GM21619 (cell line): ENCODE data around the gene ARF3.

ENCODE experiments used
- ATAC-seq: cut with Tn5 transposase; IDR thresholded peaks from one replicate; pipeline ENCODE4 v1.9.1; 2021; ENCODE audit not compliant: unreplicated experiment

ARF3 gene

GRCh38 chr12:48957141-48958048 is at the start of gene ARF3:
ARF3 (minus strand) TSS chr12:48957487; CDS start chr12:48941095, 16,392 bp downstream.
- ATAC-seq, result peak; percentile 88

DNA sequence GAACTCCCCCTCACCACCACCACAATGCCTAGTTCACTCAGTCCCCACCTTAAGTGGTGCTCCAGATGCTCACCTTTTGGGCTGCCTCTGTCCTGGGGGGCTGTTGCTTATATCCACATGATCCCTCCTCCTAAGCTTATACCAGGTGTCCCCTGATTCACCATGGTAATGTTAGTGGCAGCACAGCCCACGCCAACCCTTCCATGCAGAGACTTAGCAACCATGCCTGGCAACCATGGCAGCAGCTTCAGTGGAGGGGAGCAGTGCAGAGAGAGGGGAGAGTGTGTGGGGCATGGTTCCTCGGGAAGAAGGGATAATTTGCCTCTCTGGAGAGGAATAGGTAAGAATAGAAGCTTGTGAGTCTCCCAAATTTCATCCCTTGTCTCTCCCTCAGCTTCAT is 43.1 kb upstream of the ARF3 start:
- no peak for ATAC-seq

- no peak for ATAC-seq
Measured at GRCh38 chr12:48999371-49000131, 42.3 kb upstream of the ARF3 start, which contains the start of gene DDN. DDN (minus strand) TSS chr12:48999375; CDS start chr12:48999287, 88 bp downstream.

DNA sequence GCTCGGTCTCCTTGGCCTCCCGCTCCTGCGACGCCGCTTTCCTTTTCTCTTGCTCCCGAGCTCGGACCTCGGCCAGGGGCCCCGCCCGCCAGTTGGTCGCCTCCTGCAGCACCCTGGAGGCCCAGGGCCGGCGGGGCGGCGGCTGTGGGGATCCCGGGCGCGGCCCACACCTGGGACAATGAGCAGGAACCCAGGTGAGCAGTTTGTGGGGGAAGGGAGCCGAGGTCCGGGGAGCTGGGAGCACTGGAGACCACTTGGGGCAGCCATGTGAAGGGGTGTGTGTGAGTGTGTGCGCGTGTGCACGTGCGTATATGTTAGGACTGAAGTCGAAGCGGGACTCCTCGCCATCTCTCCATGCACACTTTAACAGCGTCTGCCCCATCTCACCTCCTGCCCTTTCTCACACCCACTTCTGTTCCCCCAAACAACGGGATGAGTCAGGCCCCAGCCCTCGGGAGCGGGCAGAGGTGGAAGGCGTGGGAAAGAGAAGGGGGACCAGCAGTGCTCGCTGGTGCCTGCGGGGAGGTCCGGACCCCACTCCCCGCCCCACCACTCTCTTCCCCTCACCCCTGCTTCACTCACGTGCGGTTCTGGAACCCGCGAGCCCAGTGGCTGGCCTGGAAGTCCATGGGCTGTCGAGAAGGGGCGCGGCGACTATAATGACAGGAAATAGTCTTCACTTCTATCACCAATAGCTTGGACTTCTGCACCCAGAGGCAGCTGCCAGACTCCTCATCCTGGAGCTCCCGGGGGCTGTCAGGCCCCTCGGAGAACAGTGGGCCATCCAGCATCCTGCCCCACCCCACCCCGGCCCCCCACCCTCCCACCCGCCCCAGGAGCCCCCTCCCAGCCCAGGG is 41.4 kb upstream of the ARF3 start:
- ATAC-seq, result no peak

DNA sequence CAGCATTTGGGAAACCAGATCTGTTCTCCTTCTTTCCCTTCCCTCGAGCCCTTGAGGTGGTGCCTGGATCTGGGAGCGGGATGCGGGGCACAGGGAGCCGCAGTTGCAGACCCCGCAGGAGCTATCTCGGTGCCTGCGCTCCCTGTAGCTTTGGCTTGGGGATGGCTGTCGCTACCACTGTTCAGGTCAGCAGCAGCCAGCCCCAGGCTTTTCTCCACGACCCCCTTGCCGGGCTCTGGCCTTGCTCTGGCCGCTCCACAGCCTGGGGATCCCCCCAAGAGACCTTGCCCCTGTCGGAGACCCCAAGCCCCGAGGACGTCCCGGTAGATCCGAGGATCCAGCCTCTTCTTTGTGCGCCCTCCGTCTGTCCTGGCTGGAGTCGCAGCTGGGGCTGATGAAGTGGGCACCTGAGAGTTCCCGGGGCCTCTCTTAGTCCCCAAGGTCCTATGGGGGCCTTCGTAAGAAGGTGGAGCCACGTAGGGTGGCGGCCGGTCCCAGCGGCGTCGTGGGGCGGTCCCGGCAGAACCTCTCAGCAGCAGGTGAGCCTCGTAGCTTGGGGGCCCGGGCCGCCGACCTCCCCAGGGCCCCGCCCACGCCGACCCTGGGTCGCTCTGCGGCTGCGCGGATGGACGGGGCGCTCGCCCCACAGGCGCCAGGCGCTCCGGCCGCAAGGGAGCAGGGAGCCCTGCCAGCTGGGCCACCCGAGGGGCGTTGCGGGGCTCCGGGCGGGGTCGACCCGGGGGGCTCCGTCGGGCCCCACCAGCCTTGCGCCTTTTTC is 40.6 kb upstream of the ARF3 start:
- ATAC-seq, result no peak

GRCh38 chr12:48996794-48997718 is 39.8 kb upstream of the ARF3 start:
- ATAC-seq, result no peak

DNA sequence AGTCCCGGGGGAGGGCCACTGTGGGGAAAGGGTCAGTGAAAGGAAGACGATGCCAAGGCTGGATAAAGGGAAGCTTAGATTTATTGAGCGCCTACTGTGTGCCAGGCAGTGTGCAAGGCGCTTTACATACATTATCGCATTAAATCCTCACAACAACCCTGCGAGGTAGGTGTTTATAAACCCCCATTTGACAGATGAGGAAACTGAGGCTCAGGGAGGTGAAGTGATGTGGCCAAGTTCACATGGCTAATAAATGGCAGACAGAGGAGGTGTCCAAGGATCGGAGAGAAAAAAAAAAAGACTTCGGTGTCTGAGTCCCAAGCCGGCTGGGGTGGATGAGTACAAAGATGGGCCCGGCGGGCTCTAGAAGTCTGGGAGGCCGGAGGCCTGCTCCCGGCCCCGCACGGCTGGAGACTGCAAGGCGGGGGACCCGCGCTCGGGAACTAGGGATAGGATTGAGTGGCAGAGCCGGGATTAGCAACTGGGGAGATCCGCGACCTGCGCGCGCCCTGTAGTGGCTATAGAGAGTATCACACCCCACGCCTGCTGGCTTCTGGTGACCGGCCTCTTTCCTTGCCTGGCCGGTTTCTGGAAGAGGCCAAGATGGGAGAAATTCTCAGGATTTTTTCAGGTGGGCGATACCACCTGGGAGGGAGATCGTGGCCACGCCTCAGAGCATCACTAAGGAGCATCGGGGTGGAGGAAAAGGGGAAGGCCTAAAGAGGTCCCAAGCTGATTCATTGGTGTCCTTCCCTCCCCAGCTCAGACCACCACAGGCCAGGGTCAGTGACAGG is 38.0 kb upstream of the ARF3 start:
- ATAC-seq, result no peak

DNA sequence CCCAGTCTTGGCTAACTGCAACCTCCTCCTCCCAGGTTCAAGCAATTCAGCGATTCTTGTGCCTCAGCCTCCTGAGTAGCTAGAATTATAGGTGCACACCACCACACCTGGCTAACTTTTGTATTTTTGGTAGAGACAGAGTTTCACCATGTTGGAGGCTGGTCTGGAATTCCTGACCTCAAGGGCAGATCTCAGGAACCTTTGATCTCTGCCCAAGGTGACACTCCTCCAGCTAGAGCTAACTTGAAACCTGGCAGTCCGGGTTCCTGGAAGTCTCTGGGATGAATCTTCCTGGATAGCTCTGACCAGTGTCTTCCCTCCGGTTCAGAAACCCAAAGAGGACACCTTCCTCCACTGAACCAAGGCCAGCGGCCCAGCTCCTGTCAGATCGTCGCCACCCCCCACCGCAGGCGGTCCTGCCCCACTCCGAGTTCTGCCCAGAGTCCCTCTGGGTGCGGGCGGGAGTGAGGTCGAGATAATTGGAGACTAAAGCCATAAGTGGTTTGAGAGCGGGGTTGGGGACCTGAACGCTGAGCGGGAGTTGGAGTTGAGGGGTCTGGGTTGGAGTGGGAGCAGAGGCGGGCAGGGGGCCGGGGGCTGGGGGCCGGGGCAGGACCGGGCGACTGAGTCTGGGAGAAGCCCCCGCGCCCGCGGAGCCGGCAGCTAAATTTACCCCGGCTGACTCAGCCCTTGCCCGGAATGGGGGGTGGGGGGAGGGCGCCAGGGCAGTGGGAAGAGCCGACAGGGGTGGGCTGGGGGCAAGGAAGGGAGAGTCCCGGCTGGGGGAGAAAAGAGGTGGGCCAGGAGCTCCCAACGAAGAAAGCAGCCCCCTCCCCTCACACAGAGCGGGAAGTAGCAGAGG is 37.2 kb upstream of the ARF3 start:
- no peak for ATAC-seq

DNA sequence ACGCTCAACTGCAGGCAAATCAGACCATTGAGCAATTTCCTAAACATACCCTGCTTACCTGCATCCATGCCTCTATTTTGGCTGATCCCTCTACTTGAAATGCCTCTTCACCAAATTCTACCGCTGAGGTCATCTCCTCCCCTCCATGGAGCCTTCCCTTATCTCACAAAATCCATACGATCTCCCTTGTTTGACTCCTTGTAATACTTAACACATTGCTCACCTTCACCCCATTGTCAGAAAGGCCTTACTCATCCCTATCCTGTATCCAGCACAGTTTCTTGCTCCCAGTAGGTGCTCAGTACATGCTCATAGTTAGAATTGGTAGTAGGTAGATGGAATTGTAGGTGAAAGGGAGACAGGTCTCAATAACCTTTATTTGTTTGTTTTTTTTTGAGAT is 36.5 kb upstream of the ARF3 start:
- ATAC-seq, result no peak

DNA sequence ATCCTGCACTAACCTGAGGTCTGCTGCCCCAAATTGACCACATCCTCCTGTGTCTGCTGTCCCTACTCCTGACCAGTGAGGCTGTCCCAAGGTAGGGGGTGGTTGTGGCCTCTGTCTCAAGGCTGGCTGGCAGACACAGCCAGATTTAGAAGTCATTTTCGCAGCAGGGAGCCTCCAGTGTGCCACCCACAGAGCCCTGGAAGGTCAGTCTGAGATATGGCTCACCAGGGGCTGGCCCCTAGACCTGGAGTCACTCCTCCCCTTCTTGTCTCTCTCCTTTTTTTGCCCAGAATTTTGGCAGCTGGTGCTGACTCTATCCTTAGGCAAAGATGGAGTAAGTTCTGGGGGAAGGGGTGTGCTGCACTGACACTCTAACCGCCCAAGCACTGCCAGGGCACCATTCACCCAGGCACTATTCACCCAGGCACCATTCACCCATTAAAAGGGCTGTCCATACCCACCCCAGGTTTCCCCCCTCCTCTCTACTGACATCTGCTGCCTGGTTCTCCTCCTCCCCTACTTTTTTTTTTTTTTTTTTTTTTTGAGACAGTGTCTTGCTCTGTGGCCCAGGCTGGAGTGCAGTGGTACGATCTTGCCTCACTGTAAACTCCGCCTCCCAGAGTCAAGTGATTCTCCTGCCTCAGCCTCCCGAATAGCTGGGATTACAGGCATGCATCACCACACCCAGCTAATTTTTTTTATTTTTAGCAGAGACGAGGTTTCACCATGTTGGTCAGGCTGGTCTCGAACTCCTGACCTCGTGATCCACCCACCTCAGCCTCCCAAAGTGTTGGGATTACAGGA is 34.2 kb upstream of the ARF3 start:
- no peak for ATAC-seq

- ATAC-seq, result no peak
Measured at GRCh38 chr12:48990552-48990951, 33.3 kb upstream of the ARF3 start.

DNA sequence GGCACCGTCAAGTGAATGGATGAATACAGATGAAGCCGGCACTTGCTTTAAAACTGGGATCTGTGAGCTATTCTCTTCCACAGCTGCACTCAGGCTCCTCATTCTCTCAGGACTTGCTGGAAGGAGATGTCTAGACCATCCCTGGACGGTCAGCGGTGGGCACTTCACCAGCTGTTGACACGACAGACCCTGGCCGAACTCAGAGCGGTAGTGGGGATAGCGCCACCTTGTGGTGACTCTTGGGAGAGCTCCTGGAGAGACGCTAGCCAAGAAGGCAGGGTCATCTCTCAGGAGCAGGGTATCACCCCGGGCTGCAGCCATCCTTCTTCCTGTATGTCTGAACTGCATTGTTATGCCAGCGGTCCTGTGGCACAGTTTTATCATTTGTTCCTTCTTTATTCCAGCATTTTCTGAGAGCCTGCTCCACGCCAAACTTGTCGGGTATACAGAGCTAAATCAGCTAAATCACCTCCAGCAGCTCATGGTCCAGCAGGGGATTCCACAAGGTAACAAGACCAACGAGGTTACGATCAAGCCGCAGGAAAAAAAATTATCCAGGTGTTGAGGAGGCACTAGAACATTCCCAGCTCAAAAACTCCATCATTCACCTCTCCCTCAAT is 30.9 kb upstream of the ARF3 start:
- no peak for ATAC-seq

DNA sequence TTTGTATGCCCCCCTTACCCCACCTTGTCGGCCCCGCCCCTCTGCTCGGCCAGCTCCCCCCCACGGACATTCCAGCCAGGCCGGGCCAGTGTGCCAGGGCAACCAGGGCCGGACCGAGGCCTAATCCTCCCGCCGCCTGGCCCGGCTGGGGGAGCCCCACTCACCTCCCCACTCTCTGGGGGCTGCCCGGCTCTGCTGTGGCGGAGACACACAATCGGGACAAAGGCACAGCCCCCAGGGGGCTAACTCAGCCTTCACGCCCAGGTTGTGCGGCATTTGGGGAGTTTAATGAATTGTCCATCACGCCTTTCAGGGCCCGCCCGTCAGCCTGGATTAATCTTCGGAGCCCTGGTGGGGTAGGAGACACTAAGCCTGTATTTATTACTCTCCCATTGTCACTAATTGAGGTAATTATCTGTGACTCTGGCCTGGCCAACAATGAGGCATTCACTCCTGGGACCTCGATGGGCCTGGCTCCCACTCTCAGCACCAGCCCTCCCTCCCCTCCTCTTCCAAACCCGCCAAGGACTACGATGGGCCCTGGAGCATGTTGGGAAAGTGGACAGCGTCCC is 29.5 kb upstream of the ARF3 start:
- no peak for ATAC-seq

DNA sequence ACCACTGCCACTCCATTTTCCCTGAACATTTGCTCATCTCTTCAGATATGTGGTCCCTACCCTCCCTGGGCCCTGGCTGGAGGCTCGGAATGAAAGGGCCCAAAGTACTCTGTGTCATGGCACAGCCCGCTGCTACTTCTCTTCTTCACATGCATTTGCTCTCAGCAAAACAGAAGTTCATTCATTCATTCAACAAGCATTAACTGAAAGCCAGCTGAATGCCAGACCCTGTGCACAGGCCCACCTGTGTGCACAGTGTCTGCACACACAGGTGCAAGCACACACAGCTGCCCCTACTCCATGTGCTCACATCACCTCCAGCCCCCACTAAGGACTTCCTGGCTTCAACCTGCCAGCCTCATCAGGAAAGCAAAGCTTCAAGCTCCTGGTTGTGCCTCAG is 28.6 kb upstream of the ARF3 start:
- ATAC-seq, result no peak

DNA sequence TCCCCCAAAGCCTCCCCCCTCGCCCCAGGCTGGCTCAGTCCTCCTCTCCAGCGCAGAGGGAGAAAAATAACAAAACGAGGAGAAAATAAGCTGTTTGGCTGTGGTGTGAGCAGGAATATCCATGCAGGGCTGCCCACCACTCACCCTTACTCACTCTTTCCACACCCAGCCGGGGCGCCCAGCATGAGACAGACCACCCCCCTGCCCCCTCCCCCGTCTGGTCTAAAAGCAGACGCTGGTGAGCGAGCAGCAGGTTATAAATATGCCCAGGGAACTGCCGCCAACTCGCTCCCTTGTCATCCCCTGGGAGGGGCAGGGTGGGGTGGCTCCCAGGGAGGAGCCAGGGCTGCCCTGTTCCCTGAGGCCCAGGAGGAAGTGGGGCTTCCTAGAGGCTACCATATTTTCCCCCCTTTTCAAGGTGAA is 28.2 kb upstream of the ARF3 start:
- no peak for ATAC-seq
